ENCODE results near the gene IPO7. TPM values are rescaled to one million over a fixed set of nuclear protein-coding genes. Genes with fewer than 3 reads are reported as not detected.

Gene IPO7
- total RNA-seq, 1 experiment from 2014 or later = 226 TPM

- ATAC-seq (no peak), DNase-seq (ENCODE audit: low spot score) (no peak)
- peaks cover 18% of the 10 kb centered on the region for H3K4me1 Mint-ChIP-seq
- ChIA-PET CTCF (no interaction called here), POLR2A (no interaction called here)
- peaks cover 7% of the 10 kb centered on the region for H3K36me3 Mint-ChIP-seq
- TF ChIP-seq GRHL2 (CRISPR knock-in tag; IDR thresholded peaks at IDR 0.05; ENCODE audit: insufficient replicate concordance, severe bottlenecking) = no peak
- TF ChIP-seq, protein P1, sequence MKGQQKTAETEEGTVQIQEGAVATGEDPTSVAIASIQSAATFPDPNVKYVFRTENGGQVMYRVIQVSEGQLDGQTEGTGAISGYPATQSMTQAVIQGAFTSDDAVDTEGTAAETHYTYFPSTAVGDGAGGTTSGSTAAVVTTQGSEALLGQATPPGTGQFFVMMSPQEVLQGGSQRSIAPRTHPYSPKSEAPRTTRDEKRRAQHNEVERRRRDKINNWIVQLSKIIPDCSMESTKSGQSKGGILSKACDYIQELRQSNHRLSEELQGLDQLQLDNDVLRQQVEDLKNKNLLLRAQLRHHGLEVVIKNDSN (CRISPR knock-in tag; IDR thresholded peaks at IDR 0.05) = no peak
- TF ChIP-seq ATF1 (CRISPR knock-in tag; IDR thresholded peaks at IDR 0.05) = no peak
- TF ChIP-seq ZNF138 (CRISPR knock-in tag; conservative IDR thresholded peaks at IDR 0.05) = no peak
- no peak for TF ChIP-seq ZNF219 (CRISPR knock-in tag; IDR thresholded peaks at IDR 0.05; ENCODE audit: borderline replicate concordance)
- no peak for TF ChIP-seq PRDM15 (CRISPR knock-in tag; IDR thresholded peaks at IDR 0.05)
- TF ChIP-seq JAZF1 (CRISPR knock-in tag; IDR thresholded peaks at IDR 0.05) = no peak
- TF ChIP-seq, protein P2, sequence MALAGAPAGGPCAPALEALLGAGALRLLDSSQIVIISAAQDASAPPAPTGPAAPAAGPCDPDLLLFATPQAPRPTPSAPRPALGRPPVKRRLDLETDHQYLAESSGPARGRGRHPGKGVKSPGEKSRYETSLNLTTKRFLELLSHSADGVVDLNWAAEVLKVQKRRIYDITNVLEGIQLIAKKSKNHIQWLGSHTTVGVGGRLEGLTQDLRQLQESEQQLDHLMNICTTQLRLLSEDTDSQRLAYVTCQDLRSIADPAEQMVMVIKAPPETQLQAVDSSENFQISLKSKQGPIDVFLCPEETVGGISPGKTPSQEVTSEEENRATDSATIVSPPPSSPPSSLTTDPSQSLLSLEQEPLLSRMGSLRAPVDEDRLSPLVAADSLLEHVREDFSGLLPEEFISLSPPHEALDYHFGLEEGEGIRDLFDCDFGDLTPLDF (CRISPR knock-in tag; IDR thresholded peaks at IDR 0.05) = no peak
- TF ChIP-seq, protein P3, sequence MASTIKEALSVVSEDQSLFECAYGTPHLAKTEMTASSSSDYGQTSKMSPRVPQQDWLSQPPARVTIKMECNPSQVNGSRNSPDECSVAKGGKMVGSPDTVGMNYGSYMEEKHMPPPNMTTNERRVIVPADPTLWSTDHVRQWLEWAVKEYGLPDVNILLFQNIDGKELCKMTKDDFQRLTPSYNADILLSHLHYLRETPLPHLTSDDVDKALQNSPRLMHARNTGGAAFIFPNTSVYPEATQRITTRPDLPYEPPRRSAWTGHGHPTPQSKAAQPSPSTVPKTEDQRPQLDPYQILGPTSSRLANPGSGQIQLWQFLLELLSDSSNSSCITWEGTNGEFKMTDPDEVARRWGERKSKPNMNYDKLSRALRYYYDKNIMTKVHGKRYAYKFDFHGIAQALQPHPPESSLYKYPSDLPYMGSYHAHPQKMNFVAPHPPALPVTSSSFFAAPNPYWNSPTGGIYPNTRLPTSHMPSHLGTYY (CRISPR knock-in tag; IDR thresholded peaks at IDR 0.05) = no peak
- H3K4me3 Mint-ChIP-seq = peak overlapping the region; percentile 98
- H3K27ac Mint-ChIP-seq = peak overlapping the region; percentile 80
- no peaks in the 10 kb centered on the region for H3K27me3 Mint-ChIP-seq (ENCODE audit: low read depth)
- H3K9me3 Mint-ChIP-seq = no peaks in the 10 kb centered on the region
These were observed 78.5 kb downstream of the IPO7 start for GRCh38 chr11:9462806-9463537.

DNA sequence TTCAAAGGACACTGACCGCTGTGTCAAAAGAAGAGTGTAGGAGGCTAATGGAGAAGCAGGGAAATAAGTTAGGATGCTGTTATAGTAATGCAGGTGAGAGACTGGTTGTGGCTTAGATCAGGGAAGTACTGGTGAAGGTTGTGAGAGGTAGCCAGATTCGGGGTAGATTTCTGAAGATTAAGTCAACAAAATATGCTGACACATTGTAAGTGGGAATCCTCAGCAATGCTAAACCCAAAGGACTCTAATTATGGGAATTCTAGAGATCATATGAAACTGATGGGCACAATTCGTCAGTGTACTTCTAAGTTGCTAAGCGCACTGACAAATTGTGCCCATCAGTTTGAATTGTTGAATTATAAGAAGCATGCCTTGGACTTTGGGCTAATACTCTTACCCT is 86.3 kb downstream of the IPO7 start:
- POLR2A ChIA-PET = no interaction called here
- peaks cover 36% of the 10 kb centered on the region for H3K36me3 Mint-ChIP-seq
- no peak for TF ChIP-seq ARID4B (CRISPR knock-in tag; IDR thresholded peaks at IDR 0.05; ENCODE audit: borderline replicate concordance)
- no peak for TF ChIP-seq ZNF532 (CRISPR knock-in tag; IDR thresholded peaks at IDR 0.05; ENCODE audit: borderline replicate concordance)
- TF ChIP-seq, protein P2 (CRISPR knock-in tag; IDR thresholded peaks at IDR 0.05) = no peak
- no peak for TF ChIP-seq NFYB (CRISPR knock-in tag; conservative IDR thresholded peaks at IDR 0.05; ENCODE audit: low read depth)
- TF ChIP-seq NFATC4 (CRISPR knock-in tag; IDR thresholded peaks at IDR 0.05) = no peak
- TF ChIP-seq RELA (CRISPR knock-in tag; IDR thresholded peaks at IDR 0.05; ENCODE audit: borderline replicate concordance) = no peak
- TF ChIP-seq, protein P4, sequence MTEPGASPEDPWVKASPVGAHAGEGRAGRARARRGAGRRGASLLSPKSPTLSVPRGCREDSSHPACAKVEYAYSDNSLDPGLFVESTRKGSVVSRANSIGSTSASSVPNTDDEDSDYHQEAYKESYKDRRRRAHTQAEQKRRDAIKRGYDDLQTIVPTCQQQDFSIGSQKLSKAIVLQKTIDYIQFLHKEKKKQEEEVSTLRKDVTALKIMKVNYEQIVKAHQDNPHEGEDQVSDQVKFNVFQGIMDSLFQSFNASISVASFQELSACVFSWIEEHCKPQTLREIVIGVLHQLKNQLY (CRISPR knock-in tag; IDR thresholded peaks at IDR 0.05) = no peak

More for the DNA sequence above, 86.3 kb downstream of the IPO7 start:
- H3K4me1 Mint-ChIP-seq = no peaks in the 10 kb centered on the region
- H3K4me3 Mint-ChIP-seq = no peak overlapping the region
- no peaks in the 10 kb centered on the region for H3K9me3 Mint-ChIP-seq
- H3K27me3 Mint-ChIP-seq (ENCODE audit: low read depth) = no peaks in the 10 kb centered on the region
- peak overlapping the region; percentile 15; the same call in 1 of the 2 replicates for H3K27ac Mint-ChIP-seq
- DNase-seq (ENCODE audit: low spot score) (no peak), ATAC-seq (no peak)
- CTCF ChIA-PET = interaction anchor here (1.0 kb wide), 1 partner anchor 36 kb away, joined by 3 read pairs; no protein-coding TSS in a partner anchor
